ENCODE results near the gene ELFN2.
A peak's percentile ranks its signal among the peaks of the same experiment; 100 is the strongest.
"Not testable (repeated sequence)": the region's sequence is repeated elsewhere in the genome, so short reads cannot be mapped to it uniquely, and the experiment has no call there.

ELFN2 gene

GRCh38 chr22:37427135-37427710 is at the start of gene ELFN2:
Gene ELFN2, minus strand, starts transcription at chr22:37427479. Its CDS starts 51,945 bp downstream, at chr22:37375534.
- no peak for DNase-seq (ENCODE audit: low read depth in 2 of 2)

DNA sequence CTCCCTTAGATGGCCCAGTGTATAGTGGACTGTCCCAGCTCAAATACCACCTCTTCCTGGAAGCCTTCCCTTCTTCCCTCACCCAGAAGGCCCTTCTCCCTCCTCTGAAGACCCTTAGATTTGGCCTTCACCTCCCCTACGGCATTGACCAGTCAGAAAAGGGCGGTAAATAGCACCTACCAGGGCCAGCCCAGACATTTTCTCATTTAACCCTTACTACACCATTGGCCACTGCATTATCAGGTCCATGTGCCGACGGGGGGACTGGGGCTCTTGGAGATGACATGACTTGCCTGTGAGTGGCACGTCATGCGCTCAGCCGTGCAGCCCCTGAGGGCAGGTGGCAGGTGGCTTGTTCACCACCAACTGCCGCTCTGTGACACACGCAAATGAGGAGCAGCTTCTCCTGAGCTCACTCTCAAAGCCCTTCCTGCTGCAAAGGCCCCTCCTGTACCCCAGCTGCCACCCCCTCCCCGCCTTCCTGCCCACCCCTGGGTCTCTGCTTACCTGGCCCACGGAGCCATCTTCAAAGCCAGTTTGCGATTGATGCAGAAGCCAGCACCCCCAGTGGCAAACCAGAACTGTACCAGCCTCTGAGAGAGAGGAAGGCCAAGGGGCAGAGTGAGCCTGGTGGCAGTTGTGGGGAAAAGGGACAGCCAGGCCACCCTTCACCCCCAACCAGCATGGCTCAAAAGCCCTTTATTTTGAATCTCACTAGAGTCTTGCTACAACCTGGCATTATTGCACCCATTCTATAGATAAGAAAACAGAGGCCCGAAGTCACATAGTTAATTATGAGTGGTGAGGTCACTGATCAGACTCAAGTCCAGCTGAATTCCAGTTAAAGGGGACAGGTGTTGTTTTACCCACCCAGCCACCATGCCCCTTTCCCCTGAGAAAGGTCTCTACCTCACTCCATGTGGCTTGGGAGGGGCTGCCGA is 49.4 kb upstream of the ELFN2 start:
- DNase-seq (ENCODE audit: low read depth in 2 of 2) = no peak

GRCh38 chr22:37474447-37475090 is 47.3 kb upstream of the ELFN2 start:
- no peak for DNase-seq (ENCODE audit: low read depth in 2 of 2)

DNA sequence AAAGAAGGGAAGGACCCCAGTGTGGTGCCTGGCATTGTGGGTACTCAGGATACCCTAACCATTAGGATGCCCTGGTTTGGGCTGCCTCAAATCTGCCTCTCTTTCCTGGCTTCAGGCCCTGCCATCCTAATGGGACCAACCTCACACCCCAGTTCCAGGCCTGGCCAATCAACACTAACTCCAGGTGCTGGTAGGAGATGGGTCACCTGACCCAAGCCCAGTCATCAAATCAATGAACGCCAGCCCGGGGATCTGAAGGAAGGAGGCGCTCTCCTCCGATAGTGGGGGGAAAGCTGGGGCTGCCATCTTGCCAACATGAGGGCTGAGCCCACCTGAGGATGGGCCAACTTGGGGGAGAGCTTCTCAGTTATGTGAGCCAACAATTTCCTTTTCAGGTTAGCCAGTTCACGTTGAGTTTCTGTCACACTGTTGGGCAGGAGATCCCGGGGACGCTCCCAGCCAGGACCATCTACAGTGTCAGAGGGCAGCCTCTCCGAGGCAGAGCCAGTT is 46.2 kb upstream of the ELFN2 start:
- no peak for DNase-seq (ENCODE audit: low read depth in 2 of 2)

DNA sequence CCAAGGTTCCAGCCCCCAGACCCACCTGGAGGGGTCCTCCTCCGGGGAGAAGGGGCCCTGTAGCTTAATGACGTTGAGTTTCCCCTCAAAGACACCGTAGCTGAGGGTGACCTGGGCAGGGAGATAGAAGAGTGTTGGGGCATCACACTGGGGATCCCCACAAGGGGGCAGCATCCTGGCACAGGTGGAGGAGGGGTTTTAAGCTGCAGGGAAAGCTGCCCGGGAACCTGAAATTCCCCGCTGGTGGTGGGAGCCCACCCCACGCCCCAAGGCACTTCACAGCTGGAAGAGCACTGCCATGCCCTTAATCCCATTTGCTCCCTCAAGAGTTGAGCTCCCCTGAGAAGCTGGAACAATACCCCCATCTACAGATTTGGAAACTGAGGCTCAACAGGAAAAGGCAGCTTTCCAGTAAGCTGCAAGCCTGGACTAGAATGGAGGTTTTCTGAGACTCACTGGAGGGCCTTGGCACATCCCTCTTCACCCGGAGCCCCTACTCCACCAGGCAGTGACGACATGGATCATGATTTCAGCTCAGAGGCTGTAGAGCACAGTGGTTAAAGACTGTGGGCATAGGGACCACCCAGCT is 45.2 kb upstream of the ELFN2 start:
- peak in 1 of 2 donors; percentile 17 for DNase-seq (ENCODE audit: low read depth in 2 of 2)

- DNase-seq (ENCODE audit: low read depth in 2 of 2) = no peak
Observed at GRCh38 chr22:37471727-37472417, 44.6 kb upstream of the ELFN2 start.

- no peak for DNase-seq (ENCODE audit: low read depth in 2 of 2)
Observed at GRCh38 chr22:37470087-37470445, 42.8 kb upstream of the ELFN2 start.

DNA sequence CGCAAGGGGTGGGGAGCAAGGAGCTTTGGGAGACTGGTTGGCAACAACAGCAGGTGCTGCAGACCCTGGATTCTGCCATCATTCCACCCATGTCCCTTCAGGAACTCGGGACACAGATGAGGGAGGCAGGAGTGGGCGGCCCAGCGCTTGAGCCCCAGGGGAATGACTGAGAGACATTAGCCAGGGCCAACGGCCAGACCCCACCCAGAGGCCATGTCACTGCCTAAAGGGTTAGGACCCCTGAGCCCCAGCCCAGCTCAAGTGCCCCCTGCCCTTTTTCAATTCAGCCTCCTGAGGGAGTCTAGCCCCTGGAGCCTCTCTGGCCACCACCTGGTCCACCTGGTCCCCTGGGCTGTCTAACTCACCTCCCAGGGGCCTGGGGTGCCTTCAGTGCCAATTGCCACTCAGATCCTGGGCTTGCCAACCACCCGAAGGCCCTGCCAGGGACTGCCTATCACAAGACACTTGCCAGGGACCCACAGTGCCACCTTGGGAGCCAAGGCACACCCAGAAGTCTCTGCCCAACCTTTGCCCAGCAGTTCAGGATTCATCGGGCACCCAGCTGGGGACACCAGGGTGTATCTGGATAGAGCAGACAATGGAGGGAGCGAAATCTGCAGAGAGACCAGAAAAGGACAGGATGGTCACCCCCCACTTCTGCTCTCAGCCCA is 42.3 kb upstream of the ELFN2 start:
- DNase-seq (ENCODE audit: low read depth in 2 of 2) = no peak

GRCh38 chr22:37468201-37468695 is 41.0 kb upstream of the ELFN2 start:
- DNase-seq (ENCODE audit: low read depth in 2 of 2) = not testable (repeated sequence)

DNA sequence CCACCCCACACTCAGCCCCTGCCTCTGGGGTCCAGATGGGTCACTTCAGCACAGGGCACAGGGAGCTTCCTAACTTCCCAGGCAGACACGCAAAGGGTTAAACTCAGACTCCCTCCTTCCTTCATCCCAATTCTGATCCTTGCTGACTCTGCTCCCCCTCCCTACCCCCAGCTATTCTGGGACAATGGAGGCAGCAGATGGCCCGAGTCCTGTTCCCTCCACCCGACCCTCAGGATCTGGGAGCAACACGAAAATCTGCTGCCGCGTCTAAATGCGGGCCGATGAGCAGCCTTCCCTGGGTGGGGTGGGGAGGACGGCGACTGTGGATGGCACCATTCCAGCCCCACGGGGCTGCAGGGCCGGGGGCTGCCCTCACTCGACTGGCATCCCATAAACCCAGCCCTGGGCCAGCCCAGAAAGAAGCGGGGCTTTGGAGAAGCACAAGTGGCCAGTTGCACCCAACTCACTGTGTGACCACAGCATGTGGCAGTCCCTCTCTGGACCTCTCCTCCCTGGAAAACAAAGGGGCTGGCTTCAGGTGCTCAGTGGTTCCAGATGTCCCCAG is 40.2 kb upstream of the ELFN2 start:
- DNase-seq (ENCODE audit: low read depth in 2 of 2) = no peak

GRCh38 chr22:37464181-37464580 is 36.9 kb upstream of the ELFN2 start:
- no peak for DNase-seq (ENCODE audit: low read depth in 2 of 2)

GRCh38 chr22:37462983-37463382 is 35.7 kb upstream of the ELFN2 start:
- DNase-seq (ENCODE audit: low read depth in 2 of 2) = no peak

DNA sequence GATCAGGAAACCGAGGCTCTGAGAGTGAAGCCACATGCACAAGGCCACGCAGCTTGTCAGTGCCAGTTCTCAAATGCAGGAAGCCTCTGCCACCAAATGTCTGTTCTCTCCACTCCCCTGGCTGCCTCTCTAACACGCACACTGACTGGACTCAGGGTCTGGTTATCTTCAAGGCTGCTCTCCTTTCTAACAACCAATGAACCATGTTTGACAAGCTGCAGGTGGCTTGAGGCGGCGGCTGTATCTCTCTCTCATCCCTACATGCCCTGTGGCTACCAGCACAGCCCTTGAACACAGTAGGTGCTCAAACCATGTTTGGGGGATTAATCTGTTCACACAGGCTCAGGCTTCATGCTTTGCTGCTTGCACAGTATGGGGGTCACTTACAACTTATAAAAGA is 35.2 kb upstream of the ELFN2 start:
- no peak for DNase-seq (ENCODE audit: low read depth in 2 of 2)

GRCh38 chr22:37461961-37462360 is 34.7 kb upstream of the ELFN2 start:
- no peak for DNase-seq (ENCODE audit: low read depth in 2 of 2)

DNA sequence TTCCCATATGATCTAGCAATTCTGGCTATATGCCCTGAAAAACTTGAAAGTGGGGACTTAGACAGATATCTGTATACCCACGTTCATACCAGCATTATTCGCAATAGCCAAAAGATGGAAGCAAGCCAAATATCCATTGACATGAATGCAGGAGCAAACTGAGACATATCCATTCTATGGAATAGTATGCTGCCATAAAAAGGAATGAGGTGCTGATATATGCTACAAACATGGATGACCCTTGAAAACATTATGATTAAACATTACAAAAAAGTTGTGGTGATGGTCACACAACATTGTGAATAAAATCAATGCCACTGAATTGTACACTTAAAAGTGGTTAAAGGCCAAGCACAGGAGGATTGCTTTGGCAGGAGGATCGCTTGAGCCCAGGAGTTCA is 33.4 kb upstream of the ELFN2 start:
- DNase-seq (ENCODE audit: low read depth in 2 of 2) = no peak

- DNase-seq (ENCODE audit: low read depth in 2 of 2) = no peak
Observed at GRCh38 chr22:37459206-37459605, 31.9 kb upstream of the ELFN2 start.

- DNase-seq (ENCODE audit: low read depth in 2 of 2) = peak; percentile 63 to 71
Observed at GRCh38 chr22:37457093-37457893, 30.0 kb upstream of the ELFN2 start.

DNA sequence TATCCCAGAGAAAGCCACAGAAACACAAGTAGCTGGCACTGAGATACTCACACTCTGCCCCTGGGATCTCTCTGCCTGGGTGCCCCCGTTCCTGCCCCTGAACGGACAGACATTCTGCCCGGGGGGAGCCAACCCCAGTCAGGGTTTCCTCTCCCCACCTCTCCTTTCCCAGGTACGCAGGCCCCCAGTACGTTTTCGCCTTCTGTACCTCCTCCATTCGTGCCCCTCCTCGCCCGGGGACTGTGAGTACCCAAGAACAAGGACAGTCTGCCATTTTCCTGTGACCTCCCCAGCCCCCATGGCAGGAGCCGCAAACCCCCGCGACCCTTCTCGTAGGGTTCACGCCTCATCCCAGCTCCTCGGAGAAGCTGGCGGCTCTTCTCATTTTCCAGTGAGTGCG is 29.1 kb upstream of the ELFN2 start:
- no peak for DNase-seq (ENCODE audit: low read depth in 2 of 2)

GRCh38 chr22:37455896-37456295 is 28.6 kb upstream of the ELFN2 start:
- no peak for DNase-seq (ENCODE audit: low read depth in 2 of 2)

All from stimulated activated CD8-positive, alpha-beta memory T cell treated with anti-CD3 and anti-CD28 coated beads, Interleukin-7, amount 100 ng/mL, for 1 hour (primary cell).